ENCODE measurements around the gene ABCB11. TPM values are rescaled to one million over a fixed set of nuclear protein-coding genes. Genes with fewer than 3 reads are reported as not detected.

The ABCB11 gene
- polyA plus RNA-seq, 1 of the 3 experiments (the other 2 are of a cell fraction): not detected

DNA sequence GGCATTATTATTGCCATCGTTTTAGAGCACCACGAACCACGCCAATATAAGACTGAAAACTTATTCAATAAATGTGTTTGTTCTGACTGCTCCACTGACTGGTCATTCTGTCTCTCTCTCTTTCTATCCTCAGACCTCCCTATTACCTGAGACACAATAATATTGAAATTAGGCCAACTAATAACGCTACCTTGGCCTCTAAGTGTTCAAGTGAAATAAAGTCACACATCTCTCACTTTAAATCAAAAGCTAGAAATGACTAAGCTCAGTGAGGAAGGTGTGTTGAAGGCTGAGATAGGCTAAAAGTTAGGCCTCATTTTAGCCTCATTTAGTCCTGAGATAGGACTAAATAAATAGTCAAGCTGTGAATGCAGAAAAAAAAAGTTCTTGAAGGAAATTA is 91.2 kb downstream of the ABCB11 start:
- no peaks in the 10 kb centered on the region for H3F3A ChIP-seq (replicated peaks; ENCODE audit: insufficient read depth)
- H3K9ac ChIP-seq: no peak overlapping the region
- 63% methylated on average over 4 of the region's 4 CpGs for WGBS (ENCODE audit: low lambda C conversion rate)
- H3K27me3 ChIP-seq (ENCODE audit: insufficient read depth): no peaks in the 10 kb centered on the region
- H4K20me1 ChIP-seq (ENCODE audit: insufficient read depth): no peaks in the 10 kb centered on the region
- no peak for DNase-seq
- no peak overlapping the region for H3K4me2 ChIP-seq
- no peaks in the 10 kb centered on the region for H3K9me3 ChIP-seq
- H3K79me2 ChIP-seq (ENCODE audit: insufficient read depth): no peaks in the 10 kb centered on the region
- no peak overlapping the region for H2AFZ ChIP-seq (ENCODE audit: low read depth)
- no peaks in the 10 kb centered on the region for H3K36me3 ChIP-seq (replicated peaks in 1 of 2; ENCODE audit: control insufficient read depth in 1 of 2, insufficient read depth in 2 of 2, low read length in 1 of 2)
- no peak overlapping the region for H3K27ac ChIP-seq (ENCODE audit: low read depth in 2 of 2, low read length in 1 of 2)
- no peaks in the 10 kb centered on the region; a peak in 1 of 4 replicates for H3K4me1 ChIP-seq (ENCODE audit: control insufficient read depth in 1 of 2, insufficient read depth in 2 of 2, low read depth in 1 of 2, low read length in 1 of 2)
- H3K4me3 ChIP-seq (ENCODE audit: low read depth in 2 of 2, low read length in 1 of 2): no peak overlapping the region
- CTCF ChIA-PET: interaction anchor here (0.9 to 1.8 kb wide), 2 partner anchors 8 to 9 kb away, joined by 3 to 4 read pairs; no protein-coding TSS in a partner anchor
- no peaks in the 10 kb centered on the region for H3K9me2 ChIP-seq
- TF ChIP-seq SIN3A (IDR thresholded peaks at IDR 0.05; ENCODE audit: borderline replicate concordance, low read depth, low read length) (no peak), ELF1 (IDR thresholded peaks at IDR 0.05) (no peak), POLR2AphosphoS5 (IDR thresholded peaks at IDR 0.05; ENCODE audit: low read depth, low read length) (no peak), YY1 (IDR thresholded peaks at IDR 0.05; ENCODE audit: low read depth) (no peak), FOSL2 (IDR thresholded peaks at IDR 0.05; ENCODE audit: borderline replicate concordance, low read depth) (no peak), EP300 (IDR thresholded peaks at IDR 0.05; ENCODE audit: borderline replicate concordance in 1 of 2, low read depth in 1 of 2, low read length in 1 of 2) (no peak), MEF2A (IDR thresholded peaks at IDR 0.05; ENCODE audit: borderline replicate concordance, low read depth) (no peak), MXI1 (IDR thresholded peaks at IDR 0.05; ENCODE audit: low read depth, low read length) (no peak), NRF1 (IDR thresholded peaks at IDR 0.05; ENCODE audit: low read depth, low read length) (no peak), TAF1 (IDR thresholded peaks at IDR 0.05; ENCODE audit: borderline replicate concordance, low read depth, low read length) (no peak)
- TF ChIP-seq, protein P1, sequence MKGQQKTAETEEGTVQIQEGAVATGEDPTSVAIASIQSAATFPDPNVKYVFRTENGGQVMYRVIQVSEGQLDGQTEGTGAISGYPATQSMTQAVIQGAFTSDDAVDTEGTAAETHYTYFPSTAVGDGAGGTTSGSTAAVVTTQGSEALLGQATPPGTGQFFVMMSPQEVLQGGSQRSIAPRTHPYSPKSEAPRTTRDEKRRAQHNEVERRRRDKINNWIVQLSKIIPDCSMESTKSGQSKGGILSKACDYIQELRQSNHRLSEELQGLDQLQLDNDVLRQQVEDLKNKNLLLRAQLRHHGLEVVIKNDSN (IDR thresholded peaks at IDR 0.05; ENCODE audit: borderline replicate concordance, low read depth): no peak
- TF ChIP-seq, protein P2, sequence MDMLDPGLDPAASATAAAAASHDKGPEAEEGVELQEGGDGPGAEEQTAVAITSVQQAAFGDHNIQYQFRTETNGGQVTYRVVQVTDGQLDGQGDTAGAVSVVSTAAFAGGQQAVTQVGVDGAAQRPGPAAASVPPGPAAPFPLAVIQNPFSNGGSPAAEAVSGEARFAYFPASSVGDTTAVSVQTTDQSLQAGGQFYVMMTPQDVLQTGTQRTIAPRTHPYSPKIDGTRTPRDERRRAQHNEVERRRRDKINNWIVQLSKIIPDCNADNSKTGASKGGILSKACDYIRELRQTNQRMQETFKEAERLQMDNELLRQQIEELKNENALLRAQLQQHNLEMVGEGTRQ (IDR thresholded peaks at IDR 0.05; ENCODE audit: borderline replicate concordance, low read depth, low read length): no peak
- POLR2A ChIA-PET: no interaction called here

DNA sequence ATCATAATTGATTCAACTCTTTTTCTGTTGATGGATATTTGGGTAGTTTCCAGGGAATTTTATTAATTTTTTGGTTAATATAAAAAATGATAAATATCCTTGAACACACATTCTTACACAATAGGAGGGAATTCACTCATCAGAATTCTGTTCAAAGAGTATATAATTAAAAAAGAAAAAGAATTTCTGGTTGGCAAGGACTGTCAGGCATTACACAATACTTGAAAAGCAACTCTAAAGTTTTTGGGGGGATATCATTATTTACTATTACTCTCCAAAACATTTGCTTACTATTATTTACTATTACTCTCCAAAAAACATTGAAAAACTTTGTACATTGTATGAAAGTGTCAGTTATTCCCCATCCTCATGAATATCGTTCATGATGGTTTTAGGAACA is 92.1 kb downstream of the ABCB11 start:
- Histone ChIP-seq H3K9me2 (no peaks in the 10 kb centered on the region), H3K27ac (ENCODE audit: low read depth in 2 of 2, low read length in 1 of 2) (no peak overlapping the region), H3K4me3 (ENCODE audit: low read depth in 2 of 2, low read length in 1 of 2) (no peak overlapping the region), H3K79me2 (ENCODE audit: insufficient read depth) (no peaks in the 10 kb centered on the region), H3K4me1 (ENCODE audit: control insufficient read depth in 1 of 2, insufficient read depth in 2 of 2, low read depth in 1 of 2, low read length in 1 of 2) (no peaks in the 10 kb centered on the region; a peak in 1 of 4 replicates), H3K27me3 (ENCODE audit: insufficient read depth) (no peaks in the 10 kb centered on the region), H2AFZ (ENCODE audit: low read depth) (no peak overlapping the region), H3K9me3 (no peaks in the 10 kb centered on the region), H4K20me1 (ENCODE audit: insufficient read depth) (no peaks in the 10 kb centered on the region), H3K4me2 (no peak overlapping the region), H3K36me3 (replicated peaks in 1 of 2; ENCODE audit: control insufficient read depth in 1 of 2, insufficient read depth in 2 of 2, low read length in 1 of 2) (no peaks in the 10 kb centered on the region), H3F3A (replicated peaks; ENCODE audit: insufficient read depth) (no peaks in the 10 kb centered on the region), H3K9ac (no peak overlapping the region)
- WGBS (ENCODE audit: low lambda C conversion rate): 65% methylated on average over 1 of the region's 1 CpG
- ChIA-PET POLR2A (no interaction called here), CTCF (interaction anchor here (1.8 kb wide), 1 partner anchor 9 kb away, joined by 4 read pairs; no protein-coding TSS in a partner anchor)
- no peak for DNase-seq
- TF ChIP-seq RFX5 (IDR thresholded peaks at IDR 0.05; ENCODE audit: low read length) (no peak), EP300 (IDR thresholded peaks at IDR 0.05; ENCODE audit: borderline replicate concordance in 1 of 2, low read depth in 1 of 2, low read length in 1 of 2) (no peak), RXRA (IDR thresholded peaks at IDR 0.05; ENCODE audit: borderline replicate concordance, low read depth) (no peak), FOSL2 (IDR thresholded peaks at IDR 0.05; ENCODE audit: borderline replicate concordance, low read depth) (no peak)
- TF ChIP-seq, protein P2 (IDR thresholded peaks at IDR 0.05; ENCODE audit: borderline replicate concordance, low read depth, low read length): no peak
- TF ChIP-seq, protein P3, sequence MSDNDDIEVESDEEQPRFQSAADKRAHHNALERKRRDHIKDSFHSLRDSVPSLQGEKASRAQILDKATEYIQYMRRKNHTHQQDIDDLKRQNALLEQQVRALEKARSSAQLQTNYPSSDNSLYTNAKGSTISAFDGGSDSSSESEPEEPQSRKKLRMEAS (IDR thresholded peaks at IDR 0.05; ENCODE audit: low read depth): no peak

All from SK-N-SH (cell line).